Activated CD4-positive, CD25-positive, alpha-beta regulatory T cell (primary cell): Measurements from ENCODE around the gene KHDC4.

ENCODE experiments used
- DNase-seq, 4 experiments: peaks; one replicate each; lab custom pipeline; 2025; lab: John Stamatoyannopoulos, UW

The KHDC4 gene

GRCh38 chr1:155934097-155934935, at the start of gene KHDC4:
TSS of gene KHDC4 (minus strand) at chr1:155934413. CDS start at chr1:155934373, 40 bp downstream.
- DNase-seq = peak; percentile 81 to 91 (median 86)

- no peak for DNase-seq
These were observed 49.2 kb upstream of the KHDC4 start for GRCh38 chr1:155983191-155984024.

GRCh38 chr1:155982106-155982505, 47.9 kb upstream of the KHDC4 start:
- no peak for DNase-seq

GRCh38 chr1:155981266-155982088, 47.3 kb upstream of the KHDC4 start:
- no peak for DNase-seq

GRCh38 chr1:155979597-155980343, 45.6 kb upstream of the KHDC4 start:
- DNase-seq = no peak

- DNase-seq = no peak
These were observed 44.8 kb upstream of the KHDC4 start for GRCh38 chr1:155978973-155979429.

- peak; percentile 51 to 68 (median 61) for DNase-seq
These were observed 44.2 kb upstream of the KHDC4 start, which contains the start of gene ARHGEF2 for GRCh38 chr1:155978325-155978972. TSS of gene ARHGEF2 (minus strand) at chr1:155978547. CDS start at chr1:155978427, 120 bp downstream.

- DNase-seq = peak in 1 of 4 experiments; percentile 20
These were observed 43.6 kb upstream of the KHDC4 start for GRCh38 chr1:155977690-155978324.

- no peak for DNase-seq
These were observed 42.9 kb upstream of the KHDC4 start for GRCh38 chr1:155976913-155977689.

- DNase-seq = peak in 1 of 4 experiments; percentile 27
These were observed 42.1 kb upstream of the KHDC4 start for GRCh38 chr1:155976062-155976912.

GRCh38 chr1:155975375-155976061, 41.3 kb upstream of the KHDC4 start:
- no peak for DNase-seq

- DNase-seq = no peak
These were observed 40.2 kb upstream of the KHDC4 start for GRCh38 chr1:155974208-155975115.

- no peak for DNase-seq
These were observed 39.5 kb upstream of the KHDC4 start for GRCh38 chr1:155973723-155974122.

GRCh38 chr1:155971910-155972809, 37.9 kb upstream of the KHDC4 start:
- DNase-seq = no peak

- no peak for DNase-seq
These were observed 36.4 kb upstream of the KHDC4 start for GRCh38 chr1:155970531-155971167.
